Hepatocyte (in vitro differentiated cells): ENCODE results near the gene APRT. TPM values are rescaled to one million over a fixed set of nuclear protein-coding genes. Genes with fewer than 3 reads are reported as not detected.
A peak's percentile ranks its signal among the peaks of the same experiment; 100 is the strongest.

Experiments used
- DNase-seq: peaks from one replicate; pipeline ENCODE4 v3.0.0-alpha.2; 2016; ENCODE audit warnings: low spot score
- H2AFZ ChIP-seq: fragments of 200-600 bp; sonication (generic); 2 replicates; pipeline ENCODE4 v1.6.0; 2016; ENCODE audit warnings: antibody characterized with exemption, mild to moderate bottlenecking
- H3K27ac ChIP-seq: fragments of 200-600 bp; sonication (generic); 2 replicates; pipeline ENCODE4 v1.5.1; 2016; ENCODE audit warnings: mild to moderate bottlenecking
- H3K27me3 ChIP-seq: fragments of 200-600 bp; sonication (generic); 2 replicates; pipeline ENCODE4 v1.6.1; 2016
- H3K36me3 ChIP-seq: fragments of 200-600 bp; sonication (generic); replicated peaks from 2 replicates; pipeline ENCODE4 v1.5.1; 2016; ENCODE audit warnings: low read depth; ENCODE audit not compliant: insufficient read depth
- H3K4me1 ChIP-seq: fragments of 200-600 bp; sonication (generic); 2 replicates; pipeline ENCODE4 v1.5.1; 2016; ENCODE audit warnings: mild to moderate bottlenecking, moderate library complexity; ENCODE audit not compliant: insufficient read depth
- H3K4me2 ChIP-seq: fragments of 200-600 bp; sonication (generic); 2 replicates; pipeline ENCODE4 v1.6.0; 2016
- H3K4me3 ChIP-seq: fragments of 200-600 bp; sonication (generic); 2 replicates; pipeline ENCODE4 v1.5.1; 2016; ENCODE audit warnings: mild to moderate bottlenecking
- H3K79me2 ChIP-seq: fragments of 200-600 bp; sonication (generic); 2 replicates; pipeline ENCODE4 v1.6.0; 2017; ENCODE audit warnings: mild to moderate bottlenecking
- H3K9me2 ChIP-seq: fragments of 200-600 bp; sonication (generic); replicated peaks from 2 replicates; pipeline ENCODE4 v1.6.0; 2017; ENCODE audit warnings: mild to moderate bottlenecking; ENCODE audit not compliant: insufficient read depth
- H3K9me3 ChIP-seq: fragments of 200-600 bp; sonication (generic); 2 replicates; pipeline ENCODE4 v1.5.1; 2016; ENCODE audit warnings: low read depth, mild to moderate bottlenecking
- H4K20me1 ChIP-seq: fragments of 200-600 bp; sonication (generic); 2 replicates; pipeline ENCODE4 v1.6.0; 2016; ENCODE audit warnings: mild to moderate bottlenecking; ENCODE audit not compliant: insufficient read depth, poor library complexity, severe bottlenecking
- EZH2 ChIP-seq: fragments of 200-600 bp; sonication (generic); IDR thresholded peaks from 2 replicates; pipeline ENCODE4 v1.6.1; 2016; ENCODE audit warnings: antibody characterized with exemption, mild to moderate bottlenecking, borderline replicate concordance
- EZH2phosphoT487 ChIP-seq: fragments of 200-600 bp; sonication (generic); IDR thresholded peaks from one replicate; pipeline ENCODE4 v1.6.1; 2018; ENCODE audit warnings: antibody characterized with exemption, mild to moderate bottlenecking, low read depth, moderate library complexity; ENCODE audit not compliant: unreplicated experiment, severe bottlenecking
- whole genome bisulfite sequencing: methylation state at CpG from one replicate; pipeline ENCODE4 v1.1.6; 2016; ENCODE audit warnings: low lambda C conversion rate; ENCODE audit errors: missing lambda C conversion rate; 5-methylcytosine and 5-hydroxymethylcytosine counted together
- polyA plus RNA-seq: library from polyadenylated mRNA; unstranded; fragments of >200 nt; fragmentation: Nextera tagmentation; extraction: Ambion mirVana; gene quantifications from 2 replicates; pipeline ENCODE4 v1.2.1, GENCODE V29; 2016
- total RNA-seq: library from RNA; depleted of rRNA; stranded (reverse); fragments of >200 nt; gene quantifications from 2 replicates; pipeline ENCODE4 v1.2.3, GENCODE V29; 2014
- TF ChIP-seq, protein P1 (sequence below): fragments of 200-600 bp; sonication (generic); IDR thresholded peaks from 2 replicates; pipeline ENCODE4 v1.5.1; 2016; ENCODE audit warnings: antibody characterized with exemption, mild to moderate bottlenecking; ENCODE audit not compliant: poor library complexity

Gene APRT
- total and polyA plus RNA-seq, 2 experiments from 2014 or later: 101 to 237 TPM

- DNase-seq: no peak
- no peaks in the 10 kb centered on the region for H3K9me3 ChIP-seq
- no peak overlapping the region for H3K4me2 ChIP-seq
- H3K36me3 ChIP-seq: no peaks in the 10 kb centered on the region
- no peaks in the 10 kb centered on the region for H3K79me2 ChIP-seq
- H3K4me3 ChIP-seq: no peak overlapping the region
- no peak for TF ChIP-seq EZH2
- TF ChIP-seq, protein P1, sequence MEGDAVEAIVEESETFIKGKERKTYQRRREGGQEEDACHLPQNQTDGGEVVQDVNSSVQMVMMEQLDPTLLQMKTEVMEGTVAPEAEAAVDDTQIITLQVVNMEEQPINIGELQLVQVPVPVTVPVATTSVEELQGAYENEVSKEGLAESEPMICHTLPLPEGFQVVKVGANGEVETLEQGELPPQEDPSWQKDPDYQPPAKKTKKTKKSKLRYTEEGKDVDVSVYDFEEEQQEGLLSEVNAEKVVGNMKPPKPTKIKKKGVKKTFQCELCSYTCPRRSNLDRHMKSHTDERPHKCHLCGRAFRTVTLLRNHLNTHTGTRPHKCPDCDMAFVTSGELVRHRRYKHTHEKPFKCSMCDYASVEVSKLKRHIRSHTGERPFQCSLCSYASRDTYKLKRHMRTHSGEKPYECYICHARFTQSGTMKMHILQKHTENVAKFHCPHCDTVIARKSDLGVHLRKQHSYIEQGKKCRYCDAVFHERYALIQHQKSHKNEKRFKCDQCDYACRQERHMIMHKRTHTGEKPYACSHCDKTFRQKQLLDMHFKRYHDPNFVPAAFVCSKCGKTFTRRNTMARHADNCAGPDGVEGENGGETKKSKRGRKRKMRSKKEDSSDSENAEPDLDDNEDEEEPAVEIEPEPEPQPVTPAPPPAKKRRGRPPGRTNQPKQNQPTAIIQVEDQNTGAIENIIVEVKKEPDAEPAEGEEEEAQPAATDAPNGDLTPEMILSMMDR: no peak
- no peak for TF ChIP-seq EZH2phosphoT487
- no peak overlapping the region for H3K27ac ChIP-seq
- no peaks in the 10 kb centered on the region for H3K27me3 ChIP-seq
- no peak overlapping the region for H2AFZ ChIP-seq
- H4K20me1 ChIP-seq: no peaks in the 10 kb centered on the region
- H3K4me1 ChIP-seq: peaks cover 6% of the 10 kb centered on the region
- no peaks in the 10 kb centered on the region for H3K9me2 ChIP-seq
- WGBS: 90% methylated on average over 41 of the region's 41 CpGs
Observed at GRCh38 chr16:88816736-88817535, 5.2 kb upstream of the APRT start.

- no peak overlapping the region for H3K4me2 ChIP-seq
- no peak overlapping the region for H2AFZ ChIP-seq
- H3K36me3 ChIP-seq: no peaks in the 10 kb centered on the region
- peak; percentile 60 for DNase-seq
- no peaks in the 10 kb centered on the region for H3K9me2 ChIP-seq
- TF ChIP-seq, protein P1: peak; percentile 60
- no peak for TF ChIP-seq EZH2
- H4K20me1 ChIP-seq: no peaks in the 10 kb centered on the region
- no peaks in the 10 kb centered on the region for H3K9me3 ChIP-seq
- peaks cover 7% of the 10 kb centered on the region for H3K4me1 ChIP-seq
- WGBS: 70% methylated on average over 14 of the region's 19 CpGs
- H3K27me3 ChIP-seq: no peaks in the 10 kb centered on the region
- no peak overlapping the region for H3K4me3 ChIP-seq
- H3K27ac ChIP-seq: no peak overlapping the region
- H3K79me2 ChIP-seq: peaks cover 2% of the 10 kb centered on the region
Observed at GRCh38 chr16:88815901-88816589, 4.3 kb upstream of the APRT start.

DNA sequence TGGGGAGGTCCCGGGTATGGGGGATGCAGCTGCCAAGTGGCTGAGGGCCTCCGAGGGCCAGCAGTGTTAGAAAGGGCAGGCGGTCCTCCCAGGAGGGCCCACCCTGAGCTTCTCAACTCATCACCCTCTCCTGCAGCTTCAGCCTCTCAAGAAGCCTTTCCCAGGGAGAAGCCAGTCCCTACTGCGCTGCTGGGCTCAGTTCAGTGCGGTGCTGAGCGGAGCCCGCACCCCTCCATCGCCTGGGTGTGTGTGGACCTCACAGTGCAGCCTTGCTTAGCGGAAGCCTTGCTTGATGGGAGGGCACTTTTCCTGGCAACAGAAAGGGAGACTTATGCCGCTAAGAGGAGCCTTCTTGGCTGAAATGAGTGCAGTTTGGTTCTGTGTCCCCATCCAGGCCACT, 3.5 kb upstream of the APRT start:
- Histone ChIP-seq H3K36me3 (no peaks in the 10 kb centered on the region), H3K4me1 (peaks cover 15% of the 10 kb centered on the region), H3K4me2 (no peak overlapping the region), H3K9me2 (no peaks in the 10 kb centered on the region), H2AFZ (no peak overlapping the region), H4K20me1 (peaks cover 6% of the 10 kb centered on the region), H3K9me3 (no peaks in the 10 kb centered on the region), H3K27me3 (no peaks in the 10 kb centered on the region), H3K79me2 (peaks cover 10% of the 10 kb centered on the region), H3K4me3 (no peak overlapping the region), H3K27ac (no peak overlapping the region)
- no peak for DNase-seq
- WGBS: 96% methylated on average over 9 of the region's 10 CpGs
- TF ChIP-seq EZH2phosphoT487: no peak
- TF ChIP-seq, protein P1: no peak
